Upper lobe of left lung (tissue), 4 donors: ENCODE data around the gene KCNAB1.

ENCODE experiments used
- EP300 ChIP-seq, 4 donors: sonication (generic); formaldehyde crosslinking; IDR thresholded peaks; one replicate each; pipeline ENCODE4 v1.5.1; 2017; ENCODE audit warnings: antibody characterized with exemption in 4 of 4, control low read depth in 2 of 4
- POLR2A ChIP-seq, 4 donors: fragments of 450-650 bp; IDR thresholded peaks; one replicate each; pipeline ENCODE4 v1.5.1; 2016 to 2017; ENCODE audit warnings: antibody characterized with exemption in 4 of 4, mild to moderate bottlenecking in 2 of 4

DNA sequence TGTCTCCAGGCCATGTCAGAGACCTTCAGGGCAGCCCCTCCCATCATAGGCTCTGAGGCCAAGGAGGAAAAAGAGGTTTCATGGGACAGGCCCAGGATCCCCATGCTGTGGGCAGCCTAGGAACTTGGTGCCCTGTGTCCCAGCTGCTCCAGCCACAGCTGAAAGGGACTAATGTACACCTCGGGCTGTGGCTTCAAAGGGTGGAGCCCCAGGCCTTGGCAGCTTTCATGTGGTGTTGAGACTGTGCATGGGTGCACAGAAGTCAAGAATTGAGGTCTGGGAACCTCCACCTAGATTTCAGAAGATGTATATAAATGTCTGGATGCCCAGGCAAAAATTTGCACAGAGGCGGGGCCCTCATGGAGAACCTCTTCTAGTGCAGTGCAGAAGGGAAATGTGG lies 441.2 kb downstream of the KCNAB1 start:
- TF ChIP-seq POLR2A (IDR thresholded peaks at IDR 0.05) (no peak), EP300 (IDR thresholded peaks at IDR 0.05) (no peak)
